ENCODE results near the gene KRTAP9-9. TPM values are rescaled to one million over a fixed set of nuclear protein-coding genes. Genes with fewer than 3 reads are reported as not detected.
"Not testable (repeated sequence)": the region's sequence is repeated elsewhere in the genome, so short reads cannot be mapped to it uniquely, and the experiment has no call there.

The KRTAP9-9 gene
- polyA plus RNA-seq (ENCODE audit: insufficient read length in 3 of 3), result not detected
- long read RNA-seq, donor 1, partial matches to known transcripts, result 0 of 1 reads
- long read RNA-seq, donor 1, other reads (novel, unspliced or antisense), result 0 of 1 reads
- long read RNA-seq, donor 2, result 0 reads
- long read RNA-seq, donor 3, result 0 reads
- long read RNA-seq, donor 4, result 0 reads
- long read RNA-seq, donor 5, result 0 reads
- long read RNA-seq, donor 6, result 0 reads
- long read RNA-seq, donor 7, result 0 reads
- long read RNA-seq, donor 8, result 0 reads
- long read RNA-seq, donor 9, result 0 reads
- long read RNA-seq, donor 10, result 0 reads
- long read RNA-seq, donor 11, result 0 reads
- long read RNA-seq, donor 12, result 0 reads
- long read RNA-seq, donor 13, result 0 reads
- long read RNA-seq, donor 14, result 0 reads
- long read RNA-seq, donor 15, result 0 reads
- long read RNA-seq, donor 16, result 0 reads

DNA sequence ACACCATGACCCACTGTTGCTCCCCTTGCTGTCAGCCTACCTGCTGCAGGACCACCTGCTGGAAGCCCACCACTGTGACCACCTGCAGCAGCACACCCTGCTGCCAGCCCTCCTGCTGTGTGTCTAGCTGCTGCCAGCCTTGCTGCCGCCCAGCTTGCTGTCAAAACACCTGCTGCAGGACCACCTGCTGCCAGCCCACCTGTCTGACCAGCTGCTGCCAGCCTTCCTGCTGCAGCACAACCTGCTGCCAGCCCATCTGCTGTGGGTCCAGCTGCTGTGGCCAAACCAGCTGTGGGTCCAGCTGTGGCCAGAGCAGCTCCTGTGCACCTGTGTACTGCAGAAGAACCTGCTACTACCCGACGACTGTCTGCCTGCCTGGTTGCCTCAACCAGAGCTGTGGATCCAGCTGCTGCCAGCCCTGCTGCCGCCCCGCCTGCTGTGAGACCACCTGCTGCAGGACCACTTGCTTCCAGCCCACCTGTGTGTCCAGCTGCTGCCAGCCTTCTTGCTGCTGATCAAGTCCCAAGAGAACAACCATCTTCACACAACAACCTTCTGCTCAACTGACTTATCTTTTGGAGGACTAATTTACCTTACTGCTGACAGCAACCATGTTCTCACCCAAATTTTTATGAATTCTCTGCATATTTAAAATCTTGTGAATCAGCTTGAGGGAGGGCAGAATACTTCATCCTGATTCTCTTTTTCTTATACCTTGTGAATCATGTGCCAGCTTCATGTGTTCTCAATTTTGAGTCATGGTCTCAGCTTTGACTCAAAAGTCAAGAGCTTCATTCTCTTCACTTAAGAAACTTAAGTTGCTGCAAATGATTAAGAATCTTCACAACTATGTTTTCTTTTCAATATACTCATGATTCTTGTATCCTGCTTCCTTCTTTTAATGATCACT, at the start of gene KRTAP9-9:
Gene KRTAP9-9, plus strand, starts transcription at position 4 of the 910 bp plus-strand sequence.
- not testable (repeated sequence) for DNase-seq

- DNase-seq, result no peak
Observed at GRCh38 chr17:41211845-41212466, 43.2 kb upstream of the KRTAP9-9 start.

GRCh38 chr17:41212524-41213169, 42.5 kb upstream of the KRTAP9-9 start:
- no peak for DNase-seq

DNA sequence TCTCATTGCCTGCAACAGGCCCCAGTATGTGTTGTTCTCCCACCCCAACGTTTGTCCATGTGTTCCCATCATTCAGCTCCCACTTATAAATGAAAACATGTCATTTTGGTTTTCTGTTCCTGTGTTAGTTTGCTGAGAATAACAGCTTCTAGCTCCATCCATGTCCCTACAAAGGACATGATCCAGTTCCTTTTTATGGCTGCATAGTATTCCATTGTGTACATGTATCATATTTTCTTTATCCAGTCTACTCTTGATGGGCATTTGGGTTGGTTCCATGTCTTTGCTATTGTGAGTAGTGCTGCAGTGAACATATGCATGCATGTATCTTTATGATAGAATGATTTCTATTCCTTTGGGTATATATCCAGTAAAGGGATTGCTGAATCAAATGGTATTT, 39.5 kb upstream of the KRTAP9-9 start:
- DNase-seq, result no peak

- DNase-seq, result no peak
Observed at GRCh38 chr17:41223821-41224220, 31.4 kb upstream of the KRTAP9-9 start.

- no peak for DNase-seq
Observed at GRCh38 chr17:41226051-41226450, 29.1 kb upstream of the KRTAP9-9 start.

DNA sequence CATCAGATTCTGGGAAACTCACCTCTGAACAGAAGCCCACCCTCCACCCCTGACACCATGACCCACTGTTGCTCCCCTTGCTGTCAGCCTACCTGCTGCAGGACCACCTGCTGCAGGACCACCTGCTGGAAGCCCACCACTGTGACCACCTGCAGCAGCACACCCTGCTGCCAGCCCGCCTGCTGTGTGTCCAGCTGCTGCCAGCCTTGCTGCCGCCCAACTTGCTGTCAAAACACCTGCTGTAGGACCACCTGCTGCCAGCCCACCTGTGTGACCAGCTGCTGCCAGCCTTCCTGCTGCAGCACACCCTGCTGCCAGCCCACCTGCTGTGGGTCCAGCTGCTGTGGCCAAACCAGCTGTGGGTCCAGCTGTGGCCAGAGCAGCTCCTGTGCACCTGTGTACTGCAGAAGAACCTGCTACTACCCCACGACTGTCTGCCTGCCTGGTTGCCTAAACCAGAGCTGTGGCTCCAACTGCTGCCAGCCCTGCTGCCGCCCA, 28.5 kb upstream of the KRTAP9-9 start, which contains the start of gene KRTAP9-2:
Gene KRTAP9-2, plus strand, starts transcription at position 51 of the 498 bp plus-strand sequence. Its CDS starts 7 bp downstream, at position 58.
- DNase-seq, result not testable (repeated sequence)

DNA sequence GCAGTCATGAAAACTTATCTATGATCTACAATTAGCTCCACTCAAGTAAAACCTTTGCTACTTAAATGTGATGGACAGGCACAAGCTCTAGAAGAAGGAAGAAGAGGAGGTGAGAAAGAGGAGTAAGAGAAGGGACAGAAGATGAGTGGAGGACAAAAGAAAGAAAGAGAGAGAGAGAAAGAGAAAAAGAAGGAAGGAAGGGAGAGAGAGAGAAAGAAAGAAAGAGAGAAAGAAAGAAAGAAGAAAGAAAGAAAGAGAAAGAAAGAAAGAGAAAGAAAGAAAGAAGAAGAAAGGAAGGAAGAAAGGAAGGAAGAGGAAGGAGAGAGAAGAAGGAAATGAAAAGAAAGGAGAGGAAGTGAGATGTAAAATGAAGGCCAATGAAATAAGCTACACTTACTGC, 25.1 kb upstream of the KRTAP9-9 start:
- no peak for DNase-seq

GRCh38 chr17:41231731-41232130, 23.5 kb upstream of the KRTAP9-9 start:
- DNase-seq, result no peak

DNA sequence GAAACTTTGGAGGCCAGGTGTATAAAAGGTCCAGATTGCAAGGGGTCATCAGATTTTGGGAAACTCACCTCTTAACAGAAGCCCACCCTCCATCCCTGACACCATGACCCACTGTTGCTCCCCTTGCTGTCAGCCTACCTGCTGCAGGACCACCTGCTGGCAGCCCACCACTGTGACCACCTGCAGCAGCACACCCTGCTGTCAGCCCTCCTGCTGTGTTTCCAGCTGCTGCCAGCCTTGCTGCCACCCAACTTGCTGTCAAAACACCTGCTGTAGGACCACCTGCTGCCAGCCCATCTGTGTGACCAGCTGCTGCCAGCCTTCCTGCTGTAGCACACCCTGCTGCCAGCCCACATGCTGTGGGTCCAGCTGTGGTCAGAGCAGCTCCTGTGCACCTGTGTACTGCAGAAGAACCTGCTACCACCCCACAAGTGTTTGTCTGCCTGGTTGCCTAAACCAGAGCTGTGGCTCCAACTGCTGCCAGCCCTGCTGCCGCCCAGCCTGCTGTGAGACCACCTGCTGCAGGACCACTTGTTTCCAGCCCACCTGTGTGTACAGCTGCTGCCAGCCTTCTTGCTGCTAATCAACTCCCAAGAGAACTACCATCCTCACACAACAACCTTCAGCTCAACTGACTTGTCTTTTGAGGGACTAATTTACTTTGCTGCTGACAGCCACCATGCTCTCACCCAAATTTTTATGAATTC, 22.6 kb upstream of the KRTAP9-9 start, which contains the start of gene KRTAP9-3:
Gene KRTAP9-3, plus strand, starts transcription at position 51 of the 707 bp plus-strand sequence. Its CDS starts 53 bp downstream, at position 104.
- not testable (repeated sequence) for DNase-seq

DNA sequence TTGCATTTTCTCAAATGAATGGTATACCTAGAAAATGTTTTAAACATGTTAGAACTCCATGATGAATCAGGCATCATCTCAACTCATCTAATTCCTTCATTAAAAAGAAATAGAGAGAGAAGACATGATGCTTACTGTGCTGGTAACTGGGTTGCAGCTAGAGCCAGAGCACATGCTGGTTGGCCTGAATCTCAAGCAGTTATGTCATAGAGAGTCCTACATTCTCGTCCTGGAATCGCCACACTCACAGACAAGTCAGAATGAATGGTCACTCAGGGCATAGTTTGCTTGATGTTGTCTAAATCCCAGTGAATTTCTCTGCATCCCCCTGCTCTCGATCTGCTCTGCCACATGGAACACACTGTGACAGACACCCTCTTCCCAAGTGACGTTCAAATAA, 18.1 kb upstream of the KRTAP9-9 start:
- DNase-seq, result not testable (repeated sequence)

- not testable (repeated sequence) for DNase-seq
Observed at GRCh38 chr17:41237949-41238437, 17.2 kb upstream of the KRTAP9-9 start, which contains the start of gene KRTAP9-8. Gene KRTAP9-8, plus strand, starts transcription at chr17:41237999. Its CDS starts 53 bp downstream, at chr17:41238052.

GRCh38 chr17:41246995-41247787, 8.0 kb upstream of the KRTAP9-9 start:
- not testable (repeated sequence) for DNase-seq

DNA sequence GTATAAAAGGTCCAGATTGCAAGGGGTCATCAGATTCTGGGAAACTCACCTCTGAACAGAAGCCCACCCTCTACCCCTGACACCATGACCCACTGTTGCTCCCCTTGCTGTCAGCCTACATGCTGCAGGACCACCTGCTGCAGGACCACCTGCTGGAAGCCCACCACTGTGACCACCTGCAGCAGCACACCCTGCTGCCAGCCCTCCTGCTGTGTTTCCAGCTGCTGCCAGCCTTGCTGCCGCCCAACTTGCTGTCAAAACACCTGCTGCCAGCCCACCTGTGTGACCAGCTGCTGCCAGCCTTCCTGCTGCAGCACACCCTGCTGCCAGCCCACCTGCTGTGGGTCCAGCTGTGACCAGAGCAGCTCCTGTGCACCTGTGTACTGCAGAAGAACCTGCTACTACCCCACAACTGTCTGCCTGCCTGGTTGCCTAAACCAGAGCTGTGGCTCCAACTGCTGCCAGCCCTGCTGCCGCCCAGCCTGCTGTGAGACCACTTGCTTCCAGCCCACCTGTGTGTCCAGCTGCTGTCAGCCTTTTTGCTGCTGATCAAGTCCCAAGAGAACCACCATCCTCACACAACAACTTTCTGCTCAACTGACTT, 5.4 kb upstream of the KRTAP9-9 start, which contains the start of gene KRTAP9-4:
Gene KRTAP9-4, plus strand, starts transcription at position 51 of the 604 bp plus-strand sequence. Its CDS starts 34 bp downstream, at position 85.
- not testable (repeated sequence) for DNase-seq

DNA sequence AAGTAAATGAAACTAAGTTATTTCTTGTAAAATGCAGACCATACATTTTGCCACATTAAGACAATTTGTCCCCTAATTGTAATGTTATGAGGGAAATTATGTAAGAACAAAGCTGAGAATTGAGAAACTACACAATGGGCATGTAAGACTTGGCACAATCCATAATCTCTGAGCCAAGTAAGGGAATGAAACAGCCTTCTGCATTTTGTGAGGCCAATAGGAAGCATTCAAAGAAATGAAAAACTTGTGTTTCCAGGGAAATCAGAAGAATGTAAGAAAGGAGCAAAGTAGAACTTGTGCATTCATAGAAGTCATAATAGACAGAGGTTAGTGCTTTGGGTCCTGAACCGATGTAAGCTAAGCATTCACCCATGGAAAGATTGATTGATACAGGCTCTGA, 3.9 kb upstream of the KRTAP9-9 start:
- DNase-seq, result no peak

DNA sequence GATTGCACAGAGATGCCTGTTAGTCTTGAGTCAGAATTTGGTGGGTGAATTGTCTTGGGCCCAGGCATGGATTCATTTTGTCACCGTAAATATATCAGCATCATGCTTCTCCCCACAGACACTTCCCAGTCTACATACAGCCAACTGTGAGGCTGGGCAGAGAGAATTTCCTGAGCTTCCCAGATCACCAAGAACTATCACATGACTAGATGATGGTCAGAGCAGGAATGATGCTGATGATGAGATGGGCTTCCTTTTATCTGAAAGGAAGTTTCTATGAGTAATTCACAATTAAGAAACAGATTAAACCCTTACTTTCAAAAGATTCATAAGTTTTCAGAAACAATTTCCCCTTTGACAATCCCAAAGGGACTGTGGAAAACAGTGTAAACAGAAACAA, 323 bp upstream of the KRTAP9-9 start:
- no peak for DNase-seq

- no peak for DNase-seq
Observed at GRCh38 chr17:41256291-41256685, 1.1 kb downstream of the KRTAP9-9 start.

DNA sequence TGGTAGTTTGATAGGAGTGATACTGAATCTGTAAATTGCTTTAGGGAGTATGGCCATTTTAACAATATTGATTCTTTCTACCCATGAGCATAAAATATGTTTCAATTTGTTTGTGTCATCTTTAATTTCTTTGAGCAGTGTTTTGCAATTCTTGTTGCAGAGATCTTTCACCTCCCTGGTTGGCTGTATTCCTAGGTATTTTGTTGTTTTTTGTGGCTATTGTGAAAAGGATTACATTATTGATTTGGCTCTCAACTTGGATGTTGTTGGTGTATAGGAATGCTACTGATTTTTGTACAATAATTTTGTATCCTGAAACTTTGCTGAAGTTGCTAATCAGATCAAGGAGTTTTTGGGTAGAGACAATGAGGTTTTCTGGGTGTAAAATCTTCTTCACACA, 3.2 kb downstream of the KRTAP9-9 start:
- no peak for DNase-seq

GRCh38 chr17:41263212-41263611, 8.0 kb downstream of the KRTAP9-9 start:
- DNase-seq, result no peak
